Iris pigment epithelial cell (primary cell): ENCODE data around the gene COTL1.

Experiments used
- DNase-seq: peaks from one replicate; pipeline ENCODE4 v3.0.0-alpha.2; 2011; ENCODE audit warnings: low read depth

Gene COTL1

GRCh38 chr16:84614073-84614459 lies 3.8 kb downstream of the COTL1 start:
- no peak for DNase-seq

DNA sequence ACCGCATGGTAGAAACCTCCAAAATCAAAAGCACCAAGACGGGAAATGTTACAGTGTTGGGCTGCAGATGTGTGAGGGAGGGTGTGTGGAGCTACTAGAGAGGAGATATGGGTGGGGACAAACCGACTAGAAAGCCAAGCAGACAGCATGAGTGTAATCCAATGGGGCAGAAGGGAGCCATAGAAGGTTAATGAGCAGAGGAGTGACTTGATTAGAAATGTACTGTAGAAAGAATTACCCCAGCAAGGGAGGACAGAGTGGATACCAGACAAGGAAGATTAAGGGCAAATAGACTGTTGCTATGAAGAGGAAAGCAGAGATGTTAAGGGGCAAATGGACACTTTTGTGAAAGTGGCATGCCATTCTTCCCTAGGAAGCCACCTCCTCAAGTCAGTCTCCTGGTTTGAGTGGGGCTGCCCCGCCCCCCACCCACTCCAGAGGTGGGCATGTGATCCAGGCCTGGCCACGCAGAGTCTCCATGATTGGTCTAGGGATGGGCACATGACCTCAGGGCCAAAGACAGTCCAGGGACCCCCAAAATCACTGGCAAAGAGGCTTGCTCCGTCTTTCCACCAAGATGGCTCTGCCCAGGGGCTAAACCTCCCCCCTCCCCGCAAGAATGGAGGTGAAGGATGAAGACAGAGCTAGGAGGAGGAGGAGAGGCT lies 4.3 kb downstream of the COTL1 start:
- DNase-seq, result no peak

DNA sequence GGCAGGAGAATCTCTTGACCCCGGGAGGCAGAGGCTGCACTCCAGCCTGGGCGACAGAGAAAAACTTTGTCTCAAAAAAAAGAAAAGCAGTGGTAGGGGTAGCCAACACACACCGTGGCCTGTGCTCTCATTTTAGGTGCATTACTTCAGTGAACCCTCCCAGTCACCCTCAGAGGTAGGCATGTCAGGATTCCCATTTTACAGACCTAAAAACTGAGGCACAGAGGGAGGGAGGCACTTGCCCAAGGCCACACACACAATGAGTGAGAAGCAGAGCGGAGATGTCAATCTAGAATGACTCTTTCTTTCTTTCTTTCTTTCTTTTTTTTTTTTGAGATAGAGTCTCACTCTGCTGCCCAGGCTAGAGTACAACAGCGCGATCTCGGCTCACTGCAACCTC lies 5.2 kb downstream of the COTL1 start:
- DNase-seq, result no peak

DNA sequence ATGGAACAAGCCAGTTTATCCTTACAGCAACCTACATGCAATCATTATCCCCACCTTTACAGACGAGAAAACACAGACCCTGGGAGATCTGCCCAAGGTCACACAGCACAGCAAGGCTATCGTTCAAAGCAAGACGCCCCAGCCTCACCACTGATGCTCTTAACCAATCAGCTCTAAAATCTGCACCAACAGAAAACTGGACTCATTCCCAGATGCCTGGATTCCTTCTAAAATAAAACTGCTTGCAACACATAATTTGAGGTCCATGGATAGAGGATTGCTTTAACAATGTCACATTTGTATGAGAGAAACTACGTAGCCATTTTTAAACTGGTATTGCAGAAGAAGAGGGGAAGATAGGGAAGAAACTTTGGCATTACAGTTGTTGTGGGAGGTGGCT lies 6.8 kb downstream of the COTL1 start:
- peak; percentile 77 for DNase-seq

- no peak for DNase-seq
These were observed 7.5 kb downstream of the COTL1 start for GRCh38 chr16:84610376-84610775.

DNA sequence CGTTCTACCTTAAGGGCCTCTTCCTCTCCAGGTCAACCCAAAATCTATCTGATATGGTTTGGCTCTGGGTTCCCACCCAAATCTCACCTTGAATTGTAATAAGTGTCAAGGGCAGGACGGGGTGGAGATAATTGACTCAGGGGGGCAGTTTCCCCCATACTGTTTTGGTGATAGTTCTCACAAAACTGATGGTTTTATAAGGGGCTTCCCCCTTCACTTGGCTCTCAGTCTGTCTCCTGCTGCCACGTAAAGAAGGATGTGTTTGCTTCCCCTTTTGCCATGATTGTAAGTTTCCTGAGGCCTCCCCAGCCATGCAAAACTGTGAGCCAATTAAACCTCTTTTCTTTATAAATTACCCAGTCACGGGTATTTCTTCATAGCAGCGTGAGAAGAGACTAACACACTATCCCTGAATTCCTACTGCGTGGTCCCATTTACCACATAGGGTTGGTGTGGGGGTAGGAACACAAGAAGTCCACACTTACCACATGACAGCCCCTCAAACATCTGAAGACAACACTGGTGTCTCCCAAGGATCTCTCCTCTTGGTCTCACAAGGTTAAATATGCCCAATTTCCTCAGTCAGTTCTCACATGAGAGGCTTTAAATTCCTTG lies 8.2 kb downstream of the COTL1 start:
- DNase-seq, result no peak

- DNase-seq, result no peak
These were observed 9.6 kb downstream of the COTL1 start for GRCh38 chr16:84608282-84608681.

DNA sequence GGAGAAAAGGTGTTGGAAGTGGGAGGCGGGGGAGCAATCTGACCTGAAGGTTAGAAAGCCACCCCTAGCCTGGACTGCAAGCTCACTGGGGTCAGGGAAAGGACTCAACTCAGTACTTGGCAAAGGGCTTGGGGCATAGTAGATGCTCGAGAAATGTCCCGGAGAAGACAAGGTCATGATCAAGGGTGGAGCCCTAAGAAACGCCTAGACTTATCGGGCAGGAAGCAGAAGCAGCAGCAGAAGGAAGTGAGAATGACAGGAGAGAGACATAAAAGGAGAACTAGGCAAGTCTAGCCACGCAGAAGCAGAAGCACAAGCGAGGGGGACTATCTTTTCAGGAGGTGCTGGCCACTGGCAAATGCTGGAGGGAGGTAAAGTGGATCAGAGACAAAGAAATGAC lies 10.2 kb downstream of the COTL1 start:
- no peak for DNase-seq

GRCh38 chr16:84607061-84607460 lies 10.8 kb downstream of the COTL1 start:
- DNase-seq, result no peak

DNA sequence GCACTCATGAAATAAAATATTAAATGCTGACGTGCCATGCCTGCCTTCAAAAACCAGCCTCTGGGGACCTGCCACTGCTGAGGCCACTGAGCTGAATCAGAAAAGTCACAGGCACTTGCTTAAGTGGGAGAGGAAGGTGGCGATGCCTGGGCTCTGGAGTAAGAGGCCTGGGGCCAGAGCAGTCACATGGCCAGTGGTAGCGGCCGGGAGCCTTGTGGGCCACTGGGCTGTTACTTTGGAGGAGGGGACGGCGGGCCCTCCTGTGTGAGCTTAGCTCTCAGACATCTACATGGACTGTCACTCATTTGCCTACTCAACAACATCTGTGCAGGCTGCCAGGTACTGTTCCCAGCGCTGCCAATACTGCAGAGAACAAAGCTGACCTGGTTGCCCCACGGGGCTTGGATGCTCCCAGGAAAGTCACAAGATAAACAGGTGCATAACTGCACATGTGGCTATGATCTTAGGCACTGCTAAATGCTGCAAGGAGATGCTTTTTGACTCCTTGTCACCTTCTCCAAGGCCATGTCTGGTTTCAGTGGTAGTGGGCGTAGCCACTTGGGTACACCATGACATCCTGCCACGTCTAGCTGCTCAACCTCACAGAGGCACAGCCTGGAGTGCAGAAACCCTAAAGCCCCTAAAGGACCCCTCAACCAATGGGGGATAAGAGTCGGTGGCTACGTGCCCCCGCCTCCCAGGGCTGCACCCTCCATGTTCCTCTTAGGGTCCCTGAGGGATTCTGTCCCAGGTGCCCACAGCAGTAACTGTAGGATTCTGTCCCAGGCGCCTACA lies 11.6 kb downstream of the COTL1 start:
- DNase-seq, result no peak

DNA sequence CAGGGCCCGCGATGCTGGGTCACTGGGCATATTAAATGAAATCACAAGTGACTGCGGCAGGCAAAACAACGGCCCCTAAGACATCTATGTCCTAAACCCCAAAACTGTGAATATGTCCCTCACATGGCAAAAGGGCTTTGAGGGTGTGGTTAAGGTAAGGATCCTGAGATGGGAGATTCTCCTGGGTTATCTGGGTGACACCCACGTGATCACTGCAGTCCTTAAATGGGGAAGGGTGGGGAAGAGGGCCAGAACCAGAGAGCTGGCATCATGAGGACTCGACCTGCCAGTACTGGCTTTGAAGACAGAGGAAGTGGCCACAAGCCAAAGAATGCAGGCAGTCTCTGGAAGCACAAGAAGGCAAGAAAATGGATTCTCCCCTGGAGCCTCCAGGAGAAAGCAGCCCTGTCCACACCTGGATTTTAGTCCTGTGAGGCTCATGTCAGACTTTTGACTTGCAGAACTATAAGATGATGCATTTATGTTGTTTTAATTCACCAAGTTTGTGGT lies 12.5 kb downstream of the COTL1 start:
- DNase-seq, result peak; percentile 44

DNA sequence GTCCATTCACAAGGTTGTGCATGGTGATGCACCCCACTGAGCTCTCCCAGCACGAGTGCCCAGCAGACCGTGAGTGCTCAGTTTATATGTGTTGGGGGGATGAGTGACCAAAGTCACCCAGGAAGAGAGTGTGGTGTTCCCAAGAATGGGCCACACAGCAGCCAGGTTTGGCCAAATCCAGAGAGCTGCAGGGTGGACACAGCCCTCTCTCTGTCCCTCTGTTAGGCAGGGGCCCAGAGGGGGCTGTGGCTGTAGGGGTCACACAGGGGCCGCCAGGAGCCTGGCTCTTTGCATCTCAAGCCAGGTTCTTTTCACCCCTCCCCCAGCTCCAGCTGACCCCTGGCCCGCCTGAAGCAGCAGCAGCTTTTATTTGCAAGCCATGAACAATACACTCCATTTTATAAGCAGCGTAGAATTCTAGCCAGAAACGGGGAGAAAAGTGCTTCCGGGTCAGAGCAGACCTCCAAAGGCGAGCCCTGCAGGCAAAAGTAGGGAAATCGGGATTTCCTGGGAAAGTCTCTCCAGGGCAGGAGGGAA lies 13.3 kb downstream of the COTL1 start:
- no peak for DNase-seq

DNA sequence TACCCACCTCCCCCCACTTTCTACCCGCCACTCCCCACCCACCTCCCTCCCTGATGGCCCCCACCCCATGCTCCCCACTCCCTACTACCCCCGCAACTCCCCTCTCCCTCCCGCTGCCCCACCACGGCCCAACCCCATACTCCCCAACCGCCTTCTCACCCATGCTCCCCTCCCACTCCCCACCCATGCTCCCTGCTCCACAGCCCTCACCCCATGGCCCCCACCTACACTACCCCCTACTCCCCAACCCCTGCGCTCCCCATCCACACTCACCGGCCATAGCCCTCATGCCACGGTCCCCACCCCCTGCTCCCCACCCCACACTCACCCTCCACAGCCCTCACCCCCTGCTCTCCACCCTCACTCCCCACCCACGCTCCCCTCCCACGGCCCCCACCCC lies 13.9 kb downstream of the COTL1 start:
- DNase-seq, result no peak

- DNase-seq, result peak; percentile 99
These were observed 14.6 kb downstream of the COTL1 start for GRCh38 chr16:84603140-84603816.

GRCh38 chr16:84600343-84601229 lies 17.3 kb downstream of the COTL1 start:
- DNase-seq, result peak; percentile 49

- peak; percentile 88 for DNase-seq
These were observed 18.2 kb downstream of the COTL1 start for GRCh38 chr16:84599521-84600202.

GRCh38 chr16:84598360-84598759 lies 19.5 kb downstream of the COTL1 start:
- no peak for DNase-seq

DNA sequence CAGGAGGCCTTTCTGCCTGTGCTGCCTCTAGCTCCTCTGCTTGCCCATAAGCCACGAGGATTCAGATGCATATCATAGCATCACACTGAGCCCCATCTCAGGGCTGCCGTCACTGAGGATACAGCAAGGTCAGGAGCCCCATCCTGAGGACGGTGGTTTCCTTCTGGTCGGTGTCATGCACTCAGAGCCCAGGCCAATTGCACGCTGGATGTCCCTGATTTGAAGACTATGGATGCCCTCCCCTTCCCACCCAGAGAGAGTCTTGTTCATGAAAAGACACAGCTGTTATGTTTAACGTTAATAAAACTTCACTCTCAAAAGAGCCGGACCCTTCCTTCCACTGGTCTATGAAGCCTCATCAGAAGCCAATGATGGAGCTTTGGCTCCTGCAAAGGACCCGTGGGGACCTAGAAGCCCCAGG lies 19.9 kb downstream of the COTL1 start:
- peak; percentile 35 for DNase-seq

GRCh38 chr16:84597528-84597896 lies 20.4 kb downstream of the COTL1 start:
- no peak for DNase-seq

DNA sequence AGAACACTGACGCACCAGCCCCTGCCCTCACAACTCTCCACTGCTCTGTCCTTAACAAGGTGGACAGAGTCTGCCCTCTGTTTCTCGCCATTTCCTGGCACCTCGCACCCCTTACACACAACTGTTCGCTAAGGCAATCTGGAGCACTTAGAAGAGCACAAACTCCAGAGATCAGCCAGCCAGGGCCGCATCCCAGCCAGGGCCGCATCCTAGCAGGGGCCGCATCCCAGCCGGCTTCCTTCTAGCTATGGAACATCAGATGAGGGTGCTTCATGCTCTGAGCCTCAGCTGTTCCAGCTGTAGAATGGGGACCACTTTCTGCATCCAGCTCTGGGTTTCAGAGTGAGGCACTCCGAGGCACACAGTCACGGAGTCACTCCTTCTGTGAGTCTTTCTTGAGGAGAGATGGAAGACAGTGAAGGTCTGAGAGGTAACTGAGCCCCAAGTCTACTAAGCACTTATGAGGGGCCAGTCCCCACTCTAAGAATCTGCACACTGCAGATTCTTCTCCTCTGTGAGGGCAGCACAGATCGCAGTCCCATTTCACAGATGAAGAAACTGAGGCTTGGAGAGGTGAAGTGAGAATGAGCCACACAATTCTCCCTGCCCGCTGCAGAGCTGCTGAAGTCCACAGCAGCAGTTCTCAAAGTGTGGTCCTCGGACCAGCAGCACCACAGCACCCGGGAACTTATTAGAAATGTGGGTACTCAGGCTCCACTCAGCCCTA lies 20.9 kb downstream of the COTL1 start:
- no peak for DNase-seq
